GM12874 (cell line): ENCODE data around the gene CYB561D1.

ENCODE experiments used
- TF ChIP-seq, protein P1 (sequence below): IDR thresholded peaks from 2 replicates; pipeline ENCODE4 v1.5.1; 2011; ENCODE audit warnings: low read depth, mild to moderate bottlenecking, control low read depth, low read length, moderate library complexity; ENCODE audit not compliant: insufficient read depth

CYB561D1 gene

DNA sequence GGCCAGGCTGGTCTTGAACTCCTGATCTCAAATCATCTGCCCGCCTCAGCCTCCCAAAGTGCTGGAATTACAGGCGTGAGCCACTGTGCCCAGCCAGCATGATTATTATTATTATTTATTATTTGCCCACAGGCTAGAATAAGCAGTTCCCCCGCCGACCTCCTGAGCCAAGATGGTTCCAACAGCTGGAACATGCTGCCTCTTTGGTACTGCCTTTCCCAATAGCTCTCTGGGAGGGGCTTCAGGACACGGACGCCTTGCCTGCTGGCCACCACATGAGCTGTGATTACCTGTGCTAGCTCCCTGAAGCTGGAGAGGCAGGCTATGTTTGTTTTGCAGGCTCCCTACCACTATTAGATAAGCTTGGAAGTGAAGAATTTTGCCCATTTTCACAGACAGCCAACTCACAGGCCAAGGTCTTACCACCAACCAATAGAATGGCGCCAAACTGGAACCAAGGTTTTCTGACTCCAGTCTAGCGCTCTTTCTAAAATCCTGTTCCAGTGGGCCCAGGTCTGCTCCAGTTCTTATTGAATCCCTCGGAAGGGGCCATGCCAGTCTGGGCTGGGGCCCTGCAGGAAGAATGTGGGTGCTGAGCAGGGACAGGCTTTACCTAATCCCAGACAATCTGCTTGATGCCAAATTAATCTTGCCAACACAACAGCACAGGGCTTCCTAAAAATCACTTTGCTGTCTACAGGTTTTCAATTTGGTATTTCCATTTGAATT lies 43.7 kb downstream of the CYB561D1 start:
- TF ChIP-seq, protein P1, sequence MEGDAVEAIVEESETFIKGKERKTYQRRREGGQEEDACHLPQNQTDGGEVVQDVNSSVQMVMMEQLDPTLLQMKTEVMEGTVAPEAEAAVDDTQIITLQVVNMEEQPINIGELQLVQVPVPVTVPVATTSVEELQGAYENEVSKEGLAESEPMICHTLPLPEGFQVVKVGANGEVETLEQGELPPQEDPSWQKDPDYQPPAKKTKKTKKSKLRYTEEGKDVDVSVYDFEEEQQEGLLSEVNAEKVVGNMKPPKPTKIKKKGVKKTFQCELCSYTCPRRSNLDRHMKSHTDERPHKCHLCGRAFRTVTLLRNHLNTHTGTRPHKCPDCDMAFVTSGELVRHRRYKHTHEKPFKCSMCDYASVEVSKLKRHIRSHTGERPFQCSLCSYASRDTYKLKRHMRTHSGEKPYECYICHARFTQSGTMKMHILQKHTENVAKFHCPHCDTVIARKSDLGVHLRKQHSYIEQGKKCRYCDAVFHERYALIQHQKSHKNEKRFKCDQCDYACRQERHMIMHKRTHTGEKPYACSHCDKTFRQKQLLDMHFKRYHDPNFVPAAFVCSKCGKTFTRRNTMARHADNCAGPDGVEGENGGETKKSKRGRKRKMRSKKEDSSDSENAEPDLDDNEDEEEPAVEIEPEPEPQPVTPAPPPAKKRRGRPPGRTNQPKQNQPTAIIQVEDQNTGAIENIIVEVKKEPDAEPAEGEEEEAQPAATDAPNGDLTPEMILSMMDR: no peak

DNA sequence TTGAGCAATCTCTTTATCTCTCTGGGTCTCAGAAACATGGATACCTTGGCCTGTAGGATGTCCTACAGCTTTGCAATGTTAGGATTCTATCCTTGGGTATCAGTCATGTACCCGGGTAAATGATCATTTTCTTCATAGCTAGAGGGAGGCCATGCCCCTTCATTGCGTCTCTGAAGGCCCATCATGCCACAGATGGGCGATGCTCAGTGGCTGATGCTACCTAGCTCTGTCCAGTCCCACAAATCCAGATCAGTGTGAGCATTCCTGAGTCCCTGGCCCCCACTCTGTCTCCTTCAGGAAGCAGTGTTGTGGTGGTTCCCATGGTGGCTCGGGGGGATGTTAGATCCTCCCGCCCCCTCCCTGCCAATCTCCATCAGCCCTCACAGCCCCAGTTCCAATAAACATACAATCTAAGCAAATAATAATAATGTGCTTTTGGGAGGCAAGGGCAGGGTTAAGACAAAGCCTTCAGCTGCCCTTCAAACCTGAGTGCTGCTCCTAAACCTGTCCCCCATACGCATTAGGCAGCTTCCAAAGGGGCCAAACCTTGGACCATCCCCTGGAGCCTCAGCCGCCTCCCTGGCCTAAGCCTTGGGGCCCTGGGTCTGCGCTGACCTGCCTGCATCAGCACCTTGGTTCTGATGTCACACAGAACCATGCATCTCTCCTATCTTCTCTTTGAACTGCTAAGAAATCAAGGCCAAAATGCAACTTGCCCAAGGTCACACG lies 45.1 kb downstream of the CYB561D1 start:
- TF ChIP-seq, protein P1: no peak

DNA sequence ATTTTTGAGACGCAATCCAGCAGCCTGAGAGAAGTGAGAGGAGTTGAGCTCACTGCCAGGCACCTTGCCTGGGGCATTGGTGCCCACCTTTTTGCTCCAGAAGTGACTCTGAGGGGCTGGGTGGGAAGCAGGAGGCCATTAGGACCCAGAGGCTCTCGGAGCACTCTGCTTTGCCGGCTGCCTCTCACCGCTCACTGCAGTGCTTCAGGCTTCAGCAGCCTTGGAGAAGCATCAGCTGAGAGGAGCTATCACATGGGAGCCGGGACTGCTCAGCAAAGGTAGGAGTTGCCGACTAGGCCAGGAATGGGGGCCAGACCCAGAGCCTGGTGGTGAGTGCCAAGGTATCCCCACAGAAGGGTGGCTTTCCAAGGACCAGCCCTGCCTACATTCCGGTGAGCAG lies 45.8 kb downstream of the CYB561D1 start, which contains the start of gene GPR61:
Gene GPR61 (plus strand): TSS at position 197 of the 400 bp plus-strand sequence. CDS start 3,151 bp downstream, outside the sequence.
- TF ChIP-seq, protein P1: no peak

DNA sequence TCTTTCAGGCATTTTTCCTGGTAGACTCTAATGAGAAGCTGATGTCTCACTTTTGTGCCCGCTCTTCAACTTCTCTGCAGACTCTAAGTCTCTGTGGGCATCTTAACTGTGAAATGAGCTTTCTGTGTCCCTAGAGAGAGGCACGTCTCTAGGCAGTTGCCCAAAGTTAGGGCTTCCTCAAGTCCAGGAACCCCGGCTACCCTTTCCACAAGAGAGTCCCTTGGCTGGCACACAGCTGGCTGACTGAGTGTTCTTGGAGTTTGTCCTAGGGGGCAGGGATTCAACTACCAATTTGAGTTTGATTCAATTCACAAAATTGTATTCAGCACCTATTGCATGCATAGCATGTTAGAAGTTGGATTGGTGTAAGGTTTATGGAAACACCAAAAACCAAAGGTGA lies 47.2 kb downstream of the CYB561D1 start:
- TF ChIP-seq, protein P1: no peak

DNA sequence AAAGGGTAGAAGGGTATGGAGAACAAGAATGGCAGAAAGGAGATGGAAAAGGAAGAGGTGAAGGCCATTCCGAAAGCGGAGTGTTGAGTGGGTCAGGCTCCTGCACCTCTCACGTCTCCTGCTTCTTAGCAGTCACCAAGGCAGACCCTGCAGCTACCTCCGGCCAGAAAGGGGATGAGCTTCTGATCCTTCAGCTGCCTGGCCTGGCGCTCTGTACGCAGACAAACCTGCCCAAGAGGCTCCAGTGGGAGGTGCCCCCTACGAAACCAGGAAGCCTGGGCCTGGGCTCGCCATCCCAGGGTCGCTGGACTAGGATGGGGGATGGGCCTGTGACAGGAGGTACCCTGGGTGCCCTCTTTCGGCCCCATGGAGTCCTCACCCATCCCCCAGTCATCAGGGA lies 48.8 kb downstream of the CYB561D1 start:
- TF ChIP-seq, protein P1: no peak

DNA sequence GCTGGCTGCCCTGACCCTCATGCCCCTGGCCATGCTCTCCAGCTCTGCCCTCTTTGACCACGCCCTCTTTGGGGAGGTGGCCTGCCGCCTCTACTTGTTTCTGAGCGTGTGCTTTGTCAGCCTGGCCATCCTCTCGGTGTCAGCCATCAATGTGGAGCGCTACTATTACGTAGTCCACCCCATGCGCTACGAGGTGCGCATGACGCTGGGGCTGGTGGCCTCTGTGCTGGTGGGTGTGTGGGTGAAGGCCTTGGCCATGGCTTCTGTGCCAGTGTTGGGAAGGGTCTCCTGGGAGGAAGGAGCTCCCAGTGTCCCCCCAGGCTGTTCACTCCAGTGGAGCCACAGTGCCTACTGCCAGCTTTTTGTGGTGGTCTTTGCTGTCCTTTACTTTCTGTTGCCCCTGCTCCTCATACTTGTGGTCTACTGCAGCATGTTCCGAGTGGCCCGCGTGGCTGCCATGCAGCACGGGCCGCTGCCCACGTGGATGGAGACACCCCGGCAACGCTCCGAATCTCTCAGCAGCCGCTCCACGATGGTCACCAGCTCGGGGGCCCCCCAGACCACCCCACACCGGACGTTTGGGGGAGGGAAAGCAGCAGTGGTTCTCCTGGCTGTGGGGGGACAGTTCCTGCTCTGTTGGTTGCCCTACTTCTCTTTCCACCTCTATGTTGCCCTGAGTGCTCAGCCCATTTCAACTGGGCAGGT lies 49.5 kb downstream of the CYB561D1 start:
- TF ChIP-seq, protein P1: no peak
